ENCODE measurements around the gene ABCA1.
"Not testable (repeated sequence)": the region's sequence is repeated elsewhere in the genome, so short reads cannot be mapped to it uniquely, and the experiment has no call there.

Gene ABCA1

DNA sequence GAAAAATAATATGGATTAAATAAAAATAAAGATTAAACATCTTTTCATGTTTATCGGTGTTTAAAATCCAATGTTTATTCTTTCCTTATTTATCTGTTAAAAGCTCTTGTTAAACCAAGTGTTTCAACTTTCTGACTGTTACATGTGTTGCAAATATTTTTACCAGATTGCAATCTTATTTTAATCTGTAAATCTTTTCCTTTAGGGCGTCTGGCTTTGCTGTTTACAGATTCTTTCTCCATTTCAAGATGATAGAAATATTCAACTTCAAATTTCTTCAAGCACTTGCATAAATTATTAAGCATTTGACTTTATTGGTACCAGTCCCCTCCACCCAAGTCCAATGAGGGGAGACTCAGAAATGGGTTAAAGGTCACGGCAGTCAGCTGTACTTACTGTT is 16.9 kb upstream of the ABCA1 start:
- no peaks in the 10 kb centered on the region for H3K36me3 ChIP-seq (ENCODE audit: control insufficient read depth in 2 of 2, insufficient read depth in 2 of 2, low read length in 2 of 2)
- no peaks in the 10 kb centered on the region for H3K4me1 ChIP-seq (ENCODE audit: control insufficient read depth in 2 of 2, insufficient read depth in 2 of 2, low read length in 2 of 2)
- no peaks in the 10 kb centered on the region for H3K9me3 ChIP-seq (ENCODE audit: control insufficient read depth in 2 of 2, low read length in 2 of 2)
- H3K27me3 ChIP-seq (ENCODE audit: control insufficient read depth in 2 of 2, insufficient read depth in 2 of 2, low read length in 2 of 2): no peaks in the 10 kb centered on the region
- H3K27ac ChIP-seq (ENCODE audit: low read depth in 2 of 2, low read length in 2 of 2): no peak overlapping the region
- H3K4me3 ChIP-seq (ENCODE audit: low read length in 2 of 2): no peak overlapping the region
- H3K9ac ChIP-seq (ENCODE audit: low read depth in 1 of 2, low read length in 2 of 2): no peak overlapping the region

DNA sequence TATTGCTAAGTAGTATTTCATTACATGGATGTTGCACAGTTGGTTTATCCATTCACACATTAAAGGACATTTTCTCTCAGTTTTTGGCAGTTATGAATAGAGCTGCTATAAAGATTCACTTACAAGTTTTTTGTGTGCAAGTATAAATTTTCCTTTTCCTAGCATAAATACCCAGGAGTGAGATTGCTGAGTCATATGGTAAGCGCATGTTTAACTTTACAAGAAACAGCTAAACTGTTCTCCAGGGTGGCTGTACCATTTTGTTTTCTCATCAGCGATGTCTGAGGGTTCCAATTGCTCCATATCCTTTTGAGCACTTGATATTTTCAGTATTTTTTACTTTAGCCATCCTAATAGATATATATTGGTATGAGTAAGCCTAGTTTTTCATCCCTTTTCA is 16.4 kb upstream of the ABCA1 start:
- Histone ChIP-seq H3K9ac (ENCODE audit: low read depth in 1 of 2, low read length in 2 of 2) (no peak overlapping the region), H3K27me3 (ENCODE audit: control insufficient read depth in 2 of 2, insufficient read depth in 2 of 2, low read length in 2 of 2) (no peaks in the 10 kb centered on the region), H3K4me3 (ENCODE audit: low read length in 2 of 2) (no peak overlapping the region), H3K36me3 (ENCODE audit: control insufficient read depth in 2 of 2, insufficient read depth in 2 of 2, low read length in 2 of 2) (no peaks in the 10 kb centered on the region), H3K27ac (ENCODE audit: low read depth in 2 of 2, low read length in 2 of 2) (no peak overlapping the region), H3K9me3 (ENCODE audit: control insufficient read depth in 2 of 2, low read length in 2 of 2) (no peaks in the 10 kb centered on the region), H3K4me1 (ENCODE audit: control insufficient read depth in 2 of 2, insufficient read depth in 2 of 2, low read length in 2 of 2) (no peaks in the 10 kb centered on the region)

DNA sequence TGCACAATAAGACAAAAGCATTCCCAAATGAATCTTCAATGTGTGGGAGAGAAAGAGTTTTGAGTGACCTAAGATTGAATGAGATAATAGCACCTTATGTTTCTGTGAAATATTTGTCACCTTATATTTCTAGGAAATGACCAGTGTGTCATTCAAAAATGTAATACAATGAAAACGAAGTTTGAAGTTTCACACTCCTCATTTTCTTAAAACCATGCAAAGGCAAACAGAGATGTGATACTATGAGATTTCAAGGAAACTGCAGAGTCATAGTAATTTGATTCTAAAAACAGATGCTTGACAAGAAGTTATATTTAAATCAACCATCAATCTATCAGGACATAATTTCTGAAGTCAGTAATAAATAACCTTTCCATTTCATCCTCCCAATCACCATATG is 13.6 kb upstream of the ABCA1 start:
- Histone ChIP-seq H3K9ac (ENCODE audit: low read depth in 1 of 2, low read length in 2 of 2) (no peak overlapping the region), H3K9me3 (ENCODE audit: control insufficient read depth in 2 of 2, low read length in 2 of 2) (no peaks in the 10 kb centered on the region), H3K4me3 (ENCODE audit: low read length in 2 of 2) (no peak overlapping the region), H3K27me3 (ENCODE audit: control insufficient read depth in 2 of 2, insufficient read depth in 2 of 2, low read length in 2 of 2) (no peaks in the 10 kb centered on the region), H3K4me1 (ENCODE audit: control insufficient read depth in 2 of 2, insufficient read depth in 2 of 2, low read length in 2 of 2) (no peaks in the 10 kb centered on the region), H3K36me3 (ENCODE audit: control insufficient read depth in 2 of 2, insufficient read depth in 2 of 2, low read length in 2 of 2) (no peaks in the 10 kb centered on the region), H3K27ac (ENCODE audit: low read depth in 2 of 2, low read length in 2 of 2) (no peak overlapping the region)

DNA sequence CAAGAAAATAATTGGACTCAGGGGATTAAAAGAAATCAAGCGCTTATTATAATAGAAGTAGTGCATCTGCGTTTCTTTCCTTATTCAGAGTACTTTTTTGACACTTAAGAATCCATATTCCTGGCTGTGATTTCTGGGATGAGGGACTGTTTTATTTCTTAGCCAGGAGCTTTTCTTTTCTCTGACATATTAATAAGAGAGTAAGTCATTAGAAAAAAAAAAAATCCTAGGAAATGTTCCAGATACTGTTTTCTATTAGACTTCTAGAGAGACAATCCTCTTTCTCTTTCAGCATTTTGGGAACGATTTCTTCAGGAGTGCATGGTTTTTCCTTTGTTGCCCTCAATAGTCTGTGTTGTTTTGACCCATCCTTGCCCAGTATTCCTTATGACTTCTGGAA is 8.3 kb upstream of the ABCA1 start:
- Histone ChIP-seq H3K4me3 (ENCODE audit: low read length in 2 of 2) (no peak overlapping the region), H3K4me1 (ENCODE audit: control insufficient read depth in 2 of 2, insufficient read depth in 2 of 2, low read length in 2 of 2) (peaks cover 0 to 2% of the 10 kb centered on the region in 2 donors), H3K27me3 (ENCODE audit: control insufficient read depth in 2 of 2, insufficient read depth in 2 of 2, low read length in 2 of 2) (no peaks in the 10 kb centered on the region), H3K36me3 (ENCODE audit: control insufficient read depth in 2 of 2, insufficient read depth in 2 of 2, low read length in 2 of 2) (no peaks in the 10 kb centered on the region), H3K9ac (ENCODE audit: low read depth in 1 of 2, low read length in 2 of 2) (no peak overlapping the region), H3K9me3 (ENCODE audit: control insufficient read depth in 2 of 2, low read length in 2 of 2) (no peaks in the 10 kb centered on the region), H3K27ac (ENCODE audit: low read depth in 2 of 2, low read length in 2 of 2) (no peak overlapping the region)

DNA sequence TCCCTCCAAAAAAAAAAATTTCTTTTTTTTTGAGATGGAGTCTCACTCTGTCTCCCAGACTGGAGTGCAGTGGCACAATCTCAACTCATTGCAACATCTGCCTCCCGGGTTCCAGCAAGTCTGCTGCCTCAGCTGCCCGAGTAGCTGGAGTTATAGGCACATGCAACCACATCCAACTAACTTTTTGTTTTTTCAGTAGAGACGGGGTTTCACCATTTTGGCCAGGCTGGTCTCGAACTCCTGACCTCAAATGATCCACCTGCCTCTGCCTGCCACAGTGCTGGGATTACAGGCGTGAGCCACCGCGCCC is 7.5 kb upstream of the ABCA1 start:
- H3K36me3 ChIP-seq (ENCODE audit: control insufficient read depth in 2 of 2, insufficient read depth in 2 of 2, low read length in 2 of 2); H3K9me3 ChIP-seq (ENCODE audit: control insufficient read depth in 2 of 2, low read length in 2 of 2); H3K27ac ChIP-seq (ENCODE audit: low read depth in 2 of 2, low read length in 2 of 2); H3K4me3 ChIP-seq (ENCODE audit: low read length in 2 of 2); H3K4me1 ChIP-seq (ENCODE audit: control insufficient read depth in 2 of 2, insufficient read depth in 2 of 2, low read length in 2 of 2); H3K9ac ChIP-seq (ENCODE audit: low read depth in 1 of 2, low read length in 2 of 2); H3K27me3 ChIP-seq (ENCODE audit: control insufficient read depth in 2 of 2, insufficient read depth in 2 of 2, low read length in 2 of 2): not testable (repeated sequence)

DNA sequence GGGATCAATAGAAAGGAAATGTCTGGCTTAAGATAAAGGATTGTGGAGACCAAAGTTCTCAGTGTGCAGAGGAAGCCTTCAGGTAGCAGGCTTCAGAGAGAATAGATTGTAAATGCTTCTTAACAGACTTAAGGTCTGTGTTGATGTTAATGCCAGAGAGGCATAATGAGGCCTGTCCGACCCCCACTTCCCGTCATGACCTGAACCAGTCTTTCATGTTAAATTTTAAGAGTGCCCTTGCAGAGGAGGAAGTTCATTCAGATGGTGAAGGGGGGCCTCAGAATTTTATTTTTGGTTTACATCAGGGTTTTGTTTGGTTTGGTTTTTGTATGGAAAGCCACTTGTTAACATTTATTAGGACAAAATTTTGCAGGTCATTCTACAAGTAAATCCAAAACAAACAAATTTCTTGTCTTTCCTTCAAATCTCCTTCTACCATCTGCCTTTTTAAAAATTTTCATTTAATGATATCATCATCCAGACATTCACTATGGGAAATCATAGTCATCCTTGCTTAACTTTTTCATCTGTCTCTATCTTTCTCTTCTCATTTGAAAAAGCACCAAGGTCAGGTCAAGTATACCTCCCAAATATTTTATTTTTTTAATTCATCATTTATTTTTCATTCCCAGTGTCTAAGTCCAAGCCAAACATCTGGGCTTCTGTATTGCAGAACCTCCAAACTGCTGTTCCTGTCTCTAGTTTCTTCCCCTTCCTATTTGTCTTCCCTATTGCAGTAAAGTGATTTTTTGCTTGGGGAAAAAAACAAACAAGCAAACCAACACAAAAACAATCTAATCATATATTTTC is 6.9 kb upstream of the ABCA1 start:
- no peaks in the 10 kb centered on the region for H3K36me3 ChIP-seq (ENCODE audit: control insufficient read depth in 2 of 2, insufficient read depth in 2 of 2, low read length in 2 of 2)
- H3K4me3 ChIP-seq (ENCODE audit: low read length in 2 of 2): no peak overlapping the region
- no peak overlapping the region for H3K27ac ChIP-seq (ENCODE audit: low read depth in 2 of 2, low read length in 2 of 2)

DNA sequence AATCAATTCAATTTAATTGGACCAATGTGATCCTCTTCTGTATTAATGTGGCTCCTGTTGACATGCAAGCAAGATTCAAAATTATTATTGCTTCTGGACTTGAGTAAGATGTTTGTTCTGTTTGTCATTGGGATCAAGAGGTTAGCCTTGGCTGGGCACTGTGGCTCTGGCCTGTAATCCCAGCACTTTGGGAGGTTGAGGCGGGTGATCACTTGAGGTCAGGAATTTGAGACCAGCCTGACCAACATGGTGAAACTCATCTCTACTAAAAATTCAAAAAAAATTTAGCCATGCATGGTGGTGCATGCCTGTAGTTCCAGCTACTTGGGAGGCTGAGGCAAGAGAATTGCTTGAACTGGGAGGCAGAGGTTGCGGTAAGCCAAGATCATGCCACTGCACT is 5.1 kb upstream of the ABCA1 start:
- not testable (repeated sequence) for H3K4me3 ChIP-seq (ENCODE audit: low read length in 2 of 2); H3K27me3 ChIP-seq (ENCODE audit: control insufficient read depth in 2 of 2, insufficient read depth in 2 of 2, low read length in 2 of 2); H3K4me1 ChIP-seq (ENCODE audit: control insufficient read depth in 2 of 2, insufficient read depth in 2 of 2, low read length in 2 of 2); H3K9ac ChIP-seq (ENCODE audit: low read depth in 1 of 2, low read length in 2 of 2); H3K27ac ChIP-seq (ENCODE audit: low read depth in 2 of 2, low read length in 2 of 2); H3K36me3 ChIP-seq (ENCODE audit: control insufficient read depth in 2 of 2, insufficient read depth in 2 of 2, low read length in 2 of 2); H3K9me3 ChIP-seq (ENCODE audit: control insufficient read depth in 2 of 2, low read length in 2 of 2)

More for the DNA sequence above, 6.9 kb upstream of the ABCA1 start:
- peaks cover 0 to 2% of the 10 kb centered on the region in 2 donors for H3K4me1 ChIP-seq (ENCODE audit: control insufficient read depth in 2 of 2, insufficient read depth in 2 of 2, low read length in 2 of 2)
- no peaks in the 10 kb centered on the region for H3K9me3 ChIP-seq (ENCODE audit: control insufficient read depth in 2 of 2, low read length in 2 of 2)
- no peaks in the 10 kb centered on the region for H3K27me3 ChIP-seq (ENCODE audit: control insufficient read depth in 2 of 2, insufficient read depth in 2 of 2, low read length in 2 of 2)
- no peak overlapping the region for H3K9ac ChIP-seq (ENCODE audit: low read depth in 1 of 2, low read length in 2 of 2)

DNA sequence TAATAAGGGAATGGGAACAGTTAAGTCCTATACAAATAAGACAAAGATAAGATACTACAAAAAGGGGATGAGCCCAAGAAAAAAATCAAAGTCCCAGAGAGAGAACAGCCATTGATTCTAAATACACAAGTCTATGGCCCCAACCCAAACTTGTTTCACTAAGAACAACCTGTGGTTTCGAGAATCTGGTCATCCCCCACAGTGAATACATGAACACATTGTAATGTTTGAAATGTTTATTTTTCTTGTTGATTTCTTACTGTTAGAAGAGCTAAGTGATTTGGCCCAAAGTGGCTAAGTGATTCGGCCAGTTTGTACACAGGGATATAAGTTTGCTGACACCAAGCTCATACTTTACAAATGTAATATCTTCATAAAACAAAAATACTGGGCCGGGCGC is 3.3 kb upstream of the ABCA1 start:
- H3K27me3 ChIP-seq (ENCODE audit: control insufficient read depth in 2 of 2, insufficient read depth in 2 of 2, low read length in 2 of 2): no peaks in the 10 kb centered on the region
- no peak overlapping the region for H3K4me3 ChIP-seq (ENCODE audit: low read length in 2 of 2)
- no peak overlapping the region for H3K9ac ChIP-seq (ENCODE audit: low read depth in 1 of 2, low read length in 2 of 2)
- no peak overlapping the region for H3K27ac ChIP-seq (ENCODE audit: low read depth in 2 of 2, low read length in 2 of 2)
- no peaks in the 10 kb centered on the region for H3K36me3 ChIP-seq (ENCODE audit: control insufficient read depth in 2 of 2, insufficient read depth in 2 of 2, low read length in 2 of 2)
- H3K4me1 ChIP-seq (ENCODE audit: control insufficient read depth in 2 of 2, insufficient read depth in 2 of 2, low read length in 2 of 2): peaks cover 2 to 5% of the 10 kb centered on the region in 2 donors
- H3K9me3 ChIP-seq (ENCODE audit: control insufficient read depth in 2 of 2, low read length in 2 of 2): no peaks in the 10 kb centered on the region

DNA sequence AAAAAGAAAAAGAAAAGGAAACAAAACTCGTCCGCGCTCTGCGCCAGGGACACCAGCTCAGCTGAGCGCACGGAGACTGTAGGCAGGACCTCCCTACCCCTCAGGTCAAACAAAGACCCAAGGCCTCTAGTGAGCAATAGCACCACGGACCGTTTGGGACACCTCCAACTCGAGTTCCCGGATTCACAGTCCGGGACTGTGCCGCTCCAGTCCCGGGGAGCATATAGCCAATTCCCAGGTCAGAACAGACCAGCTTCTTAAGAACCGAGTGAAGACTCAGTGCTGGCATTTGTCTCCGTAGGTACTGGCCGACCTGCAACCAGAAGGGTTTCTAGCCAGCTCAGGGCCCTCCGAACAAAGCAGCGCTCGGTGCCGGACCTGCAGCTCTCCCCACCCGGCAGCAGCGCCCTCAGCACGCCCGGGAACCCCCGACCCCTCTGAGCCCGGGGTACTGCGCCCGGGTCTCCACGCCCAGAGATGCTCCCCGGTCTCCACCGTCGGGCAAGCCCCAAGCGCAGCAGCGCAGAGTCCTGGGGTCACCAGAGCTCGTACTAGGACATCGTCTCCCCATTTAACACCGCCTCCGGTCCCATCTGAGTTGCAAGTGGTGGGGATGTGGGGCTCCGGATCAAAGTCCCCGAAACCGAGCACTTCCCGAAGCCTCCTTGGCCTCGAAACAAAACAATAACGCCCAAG is 591 bp downstream of the ABCA1 start:
- Histone ChIP-seq H3K36me3 (ENCODE audit: control insufficient read depth in 2 of 2, insufficient read depth in 2 of 2, low read length in 2 of 2) (peaks cover 0 to 3% of the 10 kb centered on the region in 2 donors), H3K27ac (ENCODE audit: low read depth in 2 of 2, low read length in 2 of 2) (peak overlapping the region; percentile 77 to 90), H3K4me1 (ENCODE audit: control insufficient read depth in 2 of 2, insufficient read depth in 2 of 2, low read length in 2 of 2) (peaks cover 0 to 9% of the 10 kb centered on the region in 2 donors), H3K9me3 (ENCODE audit: control insufficient read depth in 2 of 2, low read length in 2 of 2) (no peaks in the 10 kb centered on the region), H3K4me3 (ENCODE audit: low read length in 2 of 2) (peak overlapping the region; percentile 78 to 98), H3K27me3 (ENCODE audit: control insufficient read depth in 2 of 2, insufficient read depth in 2 of 2, low read length in 2 of 2) (no peaks in the 10 kb centered on the region), H3K9ac (ENCODE audit: low read depth in 1 of 2, low read length in 2 of 2) (peak overlapping the region; percentile 70 to 95)

DNA sequence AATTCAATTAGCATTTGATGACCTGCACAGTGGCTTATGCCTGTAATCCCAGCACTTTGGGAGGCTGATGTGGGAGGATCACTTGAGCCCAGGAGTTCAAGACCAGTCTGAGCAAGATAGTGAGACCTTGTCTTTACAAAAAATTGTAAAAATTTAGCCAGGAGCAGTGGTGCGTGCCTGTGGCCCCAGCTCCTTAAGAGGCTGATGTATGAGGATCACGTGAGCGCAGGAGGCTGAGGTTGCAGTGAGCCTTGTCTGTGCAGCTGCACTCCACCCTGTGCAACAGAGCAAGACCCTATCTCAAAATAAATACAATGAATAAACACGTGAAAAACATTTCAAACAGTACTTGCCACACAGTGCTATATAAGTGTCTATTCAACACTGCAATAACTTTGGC is 4.2 kb downstream of the ABCA1 start:
- Histone ChIP-seq H3K4me1 (ENCODE audit: control insufficient read depth in 2 of 2, insufficient read depth in 2 of 2, low read length in 2 of 2) (peaks cover 3 to 9% of the 10 kb centered on the region in 2 donors), H3K27ac (ENCODE audit: low read depth in 2 of 2, low read length in 2 of 2) (no peak overlapping the region), H3K27me3 (ENCODE audit: control insufficient read depth in 2 of 2, insufficient read depth in 2 of 2, low read length in 2 of 2) (no peaks in the 10 kb centered on the region), H3K4me3 (ENCODE audit: low read length in 2 of 2) (peak overlapping the region in 1 of 2 donors; percentile 44), H3K9me3 (ENCODE audit: control insufficient read depth in 2 of 2, low read length in 2 of 2) (no peaks in the 10 kb centered on the region), H3K9ac (ENCODE audit: low read depth in 1 of 2, low read length in 2 of 2) (no peak overlapping the region), H3K36me3 (ENCODE audit: control insufficient read depth in 2 of 2, insufficient read depth in 2 of 2, low read length in 2 of 2) (peaks cover 0 to 3% of the 10 kb centered on the region in 2 donors)
